GM12891 (cell line): ENCODE results near the gene RAC2.
A peak's percentile ranks its signal among the peaks of the same experiment; 100 is the strongest.
"Not testable (repeated sequence)": the region's sequence is repeated elsewhere in the genome, so short reads cannot be mapped to it uniquely, and the experiment has no call there.

Source experiments
- DNase-seq: peaks from one replicate; pipeline ENCODE4 v3.0.0; 2011; ENCODE audit warnings: low spot score; ENCODE audit not compliant: insufficient read length
- FAIRE-seq: peaks from 2 replicates; lab custom pipeline; 2011; peaks lifted over from hg19 to GRCh38; lab: Jason Lieb, UNC
- PAX5 ChIP-seq: IDR thresholded peaks from 2 replicates; pipeline ENCODE4 v1.6.1; 2011; ENCODE audit warnings: low read length, moderate library complexity, mild to moderate bottlenecking; ENCODE audit not compliant: insufficient read depth, severe bottlenecking
- POLR2A ChIP-seq: IDR thresholded peaks from 2 replicates; pipeline ENCODE4 v1.6.1; 2011; ENCODE audit warnings: low read depth, low read length, control low read depth
- POLR2AphosphoS5 ChIP-seq: IDR thresholded peaks from 2 replicates; pipeline ENCODE4 v1.6.1; 2011; ENCODE audit warnings: low read depth, low read length, control low read depth
- POU2F2 ChIP-seq: IDR thresholded peaks from 2 replicates; pipeline ENCODE4 v1.6.1; 2011; ENCODE audit warnings: low read depth, mild to moderate bottlenecking, control low read depth, low read length, moderate library complexity
- SPI1 ChIP-seq: IDR thresholded peaks from 2 replicates; pipeline ENCODE4 v1.6.1; 2011; ENCODE audit warnings: low read depth, low read length, control low read depth
- TAF1 ChIP-seq: IDR thresholded peaks from 2 replicates; pipeline ENCODE4 v1.6.1; 2011; ENCODE audit warnings: low read depth, low read length, control low read depth

RAC2 gene

GRCh38 chr22:37258005-37258752 is 14.1 kb upstream of the RAC2 start:
- TF ChIP-seq POLR2AphosphoS5 (no peak), TAF1 (no peak), PAX5 (no peak)
- FAIRE-seq (no peak), DNase-seq (no peak)

GRCh38 chr22:37256075-37256726 is 12.1 kb upstream of the RAC2 start:
- FAIRE-seq: no peak
- no peak for TF ChIP-seq POLR2A
- no peak for TF ChIP-seq POLR2AphosphoS5
- no peak for TF ChIP-seq POU2F2
- no peak for TF ChIP-seq PAX5
- no peak for TF ChIP-seq TAF1
- TF ChIP-seq SPI1: no peak

GRCh38 chr22:37255558-37256006 is 11.5 kb upstream of the RAC2 start:
- TF ChIP-seq PAX5 (no peak), POLR2A (no peak), POU2F2 (no peak), POLR2AphosphoS5 (no peak), SPI1 (no peak), TAF1 (no peak)
- FAIRE-seq (no peak), DNase-seq (no peak)

More at GRCh38 chr22:37256075-37256726, 12.1 kb upstream of the RAC2 start:
- no peak for DNase-seq

- DNase-seq (no peak), FAIRE-seq (no peak)
- TF ChIP-seq PAX5 (no peak), POU2F2 (no peak), POLR2A (no peak)
Observed at GRCh38 chr22:37254867-37255233, 10.8 kb upstream of the RAC2 start.

- no peak for TF ChIP-seq SPI1
- TF ChIP-seq POU2F2: no peak
- no peak for TF ChIP-seq POLR2AphosphoS5
- TF ChIP-seq POLR2A: no peak
- no peak for TF ChIP-seq TAF1
- no peak for TF ChIP-seq PAX5
- DNase-seq: no peak
- FAIRE-seq: no peak
Observed at GRCh38 chr22:37254209-37254866, 10.3 kb upstream of the RAC2 start.

GRCh38 chr22:37253126-37253660 is 9.1 kb upstream of the RAC2 start:
- peak; percentile 62 for FAIRE-seq
- DNase-seq: no peak
- no peak for TF ChIP-seq TAF1
- no peak for TF ChIP-seq SPI1

GRCh38 chr22:37251836-37252235 is 7.8 kb upstream of the RAC2 start:
- FAIRE-seq, DNase-seq: not testable (repeated sequence)

- DNase-seq: no peak
- FAIRE-seq: peak; percentile 76
- TF ChIP-seq SPI1 (no peak), TAF1 (no peak), PAX5 (no peak), POLR2AphosphoS5 (no peak), POU2F2 (no peak; the same call in 1 of the 2 replicates), POLR2A (no peak)
Observed at GRCh38 chr22:37249986-37250385, 5.9 kb upstream of the RAC2 start.

- FAIRE-seq: peak; percentile 94
- TF ChIP-seq TAF1 (no peak), POU2F2 (peak; percentile 79), PAX5 (no peak), SPI1 (no peak)
Observed at GRCh38 chr22:37248251-37248650, 4.2 kb upstream of the RAC2 start.

GRCh38 chr22:37245740-37246139 is 1.7 kb upstream of the RAC2 start:
- TF ChIP-seq POLR2AphosphoS5 (no peak), PAX5 (no peak), POU2F2 (no peak), POLR2A (no peak), TAF1 (no peak), SPI1 (no peak)
- no peak for DNase-seq
- FAIRE-seq: no peak

More at GRCh38 chr22:37248251-37248650, 4.2 kb upstream of the RAC2 start:
- DNase-seq: no peak
